Stimulated activated CD4-positive, alpha-beta T cell treated with anti-CD3 and anti-CD28 coated beads, TNF-alpha, amount 100 ng/mL, for 1 hour (primary cell): Measurements from ENCODE around the gene OR52L1.

Experiments used
- DNase-seq, 3 donors: peaks; one replicate each; pipeline ENCODE4 v3.0.0-alpha.2; 2020; ENCODE audit warnings: low read depth in 3 of 3, low spot score in 1 of 3

The OR52L1 gene

DNA sequence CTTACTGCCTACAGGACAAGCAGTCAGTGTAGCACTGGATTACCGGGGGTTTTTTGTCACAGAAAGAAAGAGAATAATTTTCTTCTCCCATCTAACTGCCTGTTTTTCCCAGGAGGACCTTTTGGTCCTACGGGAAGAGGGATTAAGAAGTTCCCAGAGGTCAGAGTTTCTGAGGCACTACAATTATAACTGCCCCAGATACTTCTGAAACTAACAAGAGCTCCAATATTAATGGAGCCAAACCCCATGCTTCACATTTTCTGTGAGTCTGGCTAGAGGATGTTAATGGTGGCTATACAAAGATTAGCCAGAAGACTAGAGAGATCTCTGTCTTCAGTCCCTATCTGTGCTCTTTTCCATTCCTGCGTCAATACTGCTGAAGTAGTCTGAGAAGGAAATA lies 44.8 kb downstream of the OR52L1 start, which contains the start of gene OR56A3:
Gene OR56A3, plus strand, starts transcription at position 301 of the 400 bp plus-strand sequence. CDS start 5,096 bp downstream, outside the sequence.
- DNase-seq = no peak

DNA sequence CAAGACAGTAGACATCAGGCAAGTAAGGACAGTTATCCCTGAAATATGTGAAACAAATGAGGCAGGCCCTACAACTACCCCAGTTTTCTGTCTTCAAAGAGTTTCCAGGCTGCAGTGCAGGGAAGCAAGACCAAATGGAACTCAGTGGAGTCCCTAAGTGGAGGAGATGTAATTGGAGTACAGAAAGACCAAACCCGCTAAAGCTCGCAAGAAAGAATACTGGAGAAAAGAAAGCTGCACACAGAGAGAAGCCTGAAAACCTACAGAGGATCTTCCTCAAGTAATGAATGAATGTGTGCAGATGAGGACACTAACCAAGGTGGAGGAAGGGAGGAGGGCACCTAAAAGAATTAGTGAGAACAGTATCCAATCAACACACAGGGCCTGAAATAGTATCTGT lies 46.0 kb downstream of the OR52L1 start:
- DNase-seq = no peak

DNA sequence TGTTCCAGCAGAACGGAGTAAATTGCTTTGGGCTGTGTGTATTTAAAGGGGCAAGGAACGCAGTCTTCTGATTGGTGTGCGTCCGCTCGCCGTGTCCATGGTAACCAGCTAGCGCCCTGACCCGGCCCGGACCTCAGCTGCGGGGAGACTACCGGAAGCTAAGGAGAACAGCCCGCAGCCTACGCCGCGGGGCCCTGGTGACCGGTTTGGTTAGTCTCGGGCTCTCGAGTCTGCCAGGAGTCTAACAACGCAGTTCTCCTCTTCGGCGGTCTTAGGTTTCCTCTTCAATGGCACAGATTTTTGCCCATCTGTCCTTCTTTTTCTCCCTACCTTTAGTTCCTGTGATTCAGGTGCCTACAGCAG lies 48.2 kb downstream of the OR52L1 start:
- no peak for DNase-seq

DNA sequence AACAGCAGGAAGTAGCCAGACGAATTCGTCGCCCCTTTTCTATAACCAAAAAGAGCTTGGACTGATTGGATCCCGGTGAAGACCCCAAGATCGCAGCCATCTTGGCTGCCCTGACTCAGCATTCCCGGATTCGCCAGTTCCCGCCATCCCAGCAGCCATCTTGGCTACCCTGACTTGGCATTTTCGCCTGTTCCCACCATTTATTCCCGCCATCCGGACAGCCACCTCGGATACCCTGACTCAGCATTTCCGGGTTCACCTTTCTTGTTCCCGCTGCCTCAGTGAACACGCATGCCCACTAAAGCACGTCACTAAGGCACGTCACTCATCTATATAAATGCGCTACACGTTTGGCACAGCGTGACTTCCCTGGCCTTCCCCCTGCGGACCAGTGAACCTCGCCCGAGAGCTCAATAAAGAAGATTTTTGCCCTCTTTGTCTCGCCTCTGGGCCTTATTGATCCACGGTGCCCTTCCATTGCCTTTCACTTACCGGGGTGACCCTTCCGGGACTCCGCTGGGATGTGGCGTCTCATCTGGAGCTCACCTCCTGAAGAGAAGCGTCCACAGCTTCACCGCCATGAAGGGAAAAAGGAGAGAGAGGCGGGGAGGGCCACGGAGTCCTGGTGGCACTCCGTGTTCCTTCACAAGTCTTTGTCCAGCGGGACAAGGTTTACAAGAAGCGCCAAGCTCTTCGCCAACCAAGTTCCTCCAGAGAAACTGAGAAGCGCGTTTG lies 48.8 kb downstream of the OR52L1 start:
- DNase-seq = no peak
